GM12891 (cell line): ENCODE results near the gene KLC4.

Source experiments
- POLR2A ChIP-seq: IDR thresholded peaks from 2 replicates; pipeline ENCODE4 v1.6.1; 2011; ENCODE audit warnings: low read depth, low read length, control low read depth
- POU2F2 ChIP-seq: IDR thresholded peaks from 2 replicates; pipeline ENCODE4 v1.6.1; 2011; ENCODE audit warnings: low read depth, mild to moderate bottlenecking, control low read depth, low read length, moderate library complexity

- TF ChIP-seq POLR2A (no peak), POU2F2 (no peak)
Observed at GRCh38 chr6:43124481-43124880, 65.0 kb downstream of the KLC4 start.
